Measurements from ENCODE around the gene FBN1.

FBN1 gene

GRCh38 chr15:48581219-48581618 lies 64.3 kb downstream of the FBN1 start:
- DNase-seq (ENCODE audit: low read depth in 3 of 3) = no peak

DNA sequence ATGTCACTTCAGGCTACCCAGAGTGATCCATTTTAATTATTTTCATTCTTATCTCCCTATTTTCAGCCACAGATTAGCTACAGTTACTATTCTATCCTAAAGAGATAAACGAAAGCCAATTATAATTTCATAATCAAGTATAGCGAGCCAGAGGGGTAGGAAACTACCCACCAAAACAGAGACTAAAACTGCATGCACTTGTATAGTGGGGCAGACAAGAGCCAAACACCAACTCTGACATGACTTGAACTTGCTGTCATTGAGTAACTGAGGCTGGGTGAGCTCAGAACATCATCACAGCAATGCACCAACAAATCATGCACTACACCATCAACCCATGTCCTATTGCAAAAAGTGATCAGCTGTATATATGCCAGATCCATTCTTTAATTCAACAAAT lies 64.8 kb downstream of the FBN1 start:
- no peak for DNase-seq (ENCODE audit: low read depth in 3 of 3)

DNA sequence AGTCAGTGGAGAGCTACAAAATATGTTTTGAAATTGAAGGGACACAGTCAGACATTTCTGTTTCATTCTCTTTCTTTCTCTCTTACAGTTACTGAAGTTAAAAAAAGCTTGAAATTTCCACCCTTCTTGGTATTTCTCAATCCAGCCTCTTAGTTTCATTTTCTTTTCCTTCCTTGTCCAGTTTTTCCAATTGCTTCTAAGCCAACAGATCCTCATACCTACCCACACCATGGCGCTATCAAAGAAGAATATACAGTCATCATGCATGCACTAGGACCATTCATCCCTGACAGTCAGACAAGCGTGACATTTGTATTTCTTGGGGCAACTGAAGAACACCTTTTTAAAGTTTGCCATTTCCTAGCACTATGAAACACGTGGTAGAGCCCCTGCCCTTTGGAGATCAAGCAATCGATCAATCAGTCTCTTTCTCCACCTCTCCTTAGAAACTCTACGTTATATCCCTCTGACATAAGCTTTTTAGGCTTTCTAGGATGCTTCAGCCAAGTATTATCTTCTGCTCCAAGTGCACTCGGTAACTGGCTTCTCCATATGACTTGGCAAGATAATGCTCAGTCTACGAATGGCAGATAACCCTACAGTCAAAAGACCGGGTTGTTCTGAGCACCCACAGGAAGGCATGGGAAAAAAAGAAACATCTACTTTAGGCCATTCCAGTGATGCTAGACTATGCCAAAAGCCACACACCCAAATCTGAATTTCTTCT lies 65.4 kb downstream of the FBN1 start:
- no peak for DNase-seq (ENCODE audit: low read depth in 3 of 3)

GRCh38 chr15:48578965-48579364 lies 66.5 kb downstream of the FBN1 start:
- DNase-seq (ENCODE audit: low read depth in 3 of 3) = no peak

GRCh38 chr15:48577469-48577868 lies 68.0 kb downstream of the FBN1 start:
- no peak for DNase-seq (ENCODE audit: low read depth in 3 of 3)

- DNase-seq (ENCODE audit: low read depth in 3 of 3) = no peak
These were observed 71.3 kb downstream of the FBN1 start for GRCh38 chr15:48574187-48574586.

DNA sequence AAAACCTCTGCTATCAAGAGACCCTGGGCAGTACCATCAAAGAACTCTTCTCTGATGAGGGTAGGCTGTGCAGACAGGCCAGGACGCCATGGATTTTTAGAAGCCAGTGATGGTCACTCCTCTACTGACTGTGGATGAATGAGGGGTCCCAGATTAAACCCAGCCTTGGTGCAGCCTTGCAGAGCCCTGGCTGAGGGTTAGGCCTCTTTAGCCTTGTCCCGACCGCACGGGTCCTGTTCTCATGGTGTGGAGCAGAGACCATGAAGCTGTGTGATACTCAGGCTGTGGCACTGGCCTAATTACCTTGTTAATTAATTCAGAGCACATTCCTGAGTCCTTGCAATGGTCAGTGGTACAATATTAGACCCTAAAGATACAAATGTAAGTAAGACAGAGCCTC lies 71.7 kb downstream of the FBN1 start:
- no peak for DNase-seq (ENCODE audit: low read depth in 3 of 3)

DNA sequence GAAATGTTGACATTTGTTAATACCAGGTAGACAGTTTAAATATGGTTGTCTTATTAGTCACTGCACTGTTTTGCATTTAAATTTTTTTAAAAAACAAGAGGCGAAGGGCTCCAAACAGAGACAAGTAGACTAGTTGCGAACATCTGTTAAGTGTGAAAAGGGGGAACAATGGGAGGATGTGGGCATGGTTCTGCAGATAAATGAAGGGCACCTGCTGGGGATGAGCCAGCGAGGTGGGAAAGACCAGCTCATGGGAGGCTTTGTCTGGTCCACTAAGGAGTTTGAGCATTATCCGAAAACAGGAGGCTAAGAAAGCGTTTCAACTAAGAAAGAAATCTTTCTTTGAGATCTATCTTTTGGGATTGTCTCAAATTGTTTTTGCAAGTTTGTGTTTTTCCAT lies 72.7 kb downstream of the FBN1 start:
- no peak for DNase-seq (ENCODE audit: low read depth in 3 of 3)

- DNase-seq (ENCODE audit: low read depth in 3 of 3) = no peak
These were observed 74.0 kb downstream of the FBN1 start for GRCh38 chr15:48571510-48571909.

DNA sequence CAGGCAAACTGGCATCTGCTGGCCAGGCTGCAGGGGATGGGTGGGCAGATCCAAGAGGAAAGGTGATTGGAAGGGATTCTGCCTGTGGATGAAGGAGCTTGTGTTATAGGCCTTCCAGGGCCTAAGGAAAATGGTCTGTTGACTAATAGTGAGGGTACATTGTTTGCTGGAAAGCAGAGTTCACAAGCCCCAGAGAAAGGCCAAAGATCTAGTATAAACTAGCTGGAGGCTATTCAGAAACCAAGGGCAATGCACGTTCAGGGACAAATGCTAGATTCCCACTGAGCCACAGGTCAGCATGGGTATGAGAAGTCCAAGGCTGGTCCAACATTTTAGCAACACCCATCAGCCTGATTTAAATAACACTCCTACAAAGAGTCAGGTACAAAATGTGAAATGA lies 74.7 kb downstream of the FBN1 start:
- no peak for DNase-seq (ENCODE audit: low read depth in 3 of 3)

- no peak for DNase-seq (ENCODE audit: low read depth in 3 of 3)
These were observed 75.8 kb downstream of the FBN1 start for GRCh38 chr15:48569591-48570302.

GRCh38 chr15:48566668-48567067 lies 78.8 kb downstream of the FBN1 start:
- no peak for DNase-seq (ENCODE audit: low read depth in 3 of 3)

- DNase-seq (ENCODE audit: low read depth in 3 of 3) = no peak
These were observed 79.7 kb downstream of the FBN1 start for GRCh38 chr15:48565560-48566482.

DNA sequence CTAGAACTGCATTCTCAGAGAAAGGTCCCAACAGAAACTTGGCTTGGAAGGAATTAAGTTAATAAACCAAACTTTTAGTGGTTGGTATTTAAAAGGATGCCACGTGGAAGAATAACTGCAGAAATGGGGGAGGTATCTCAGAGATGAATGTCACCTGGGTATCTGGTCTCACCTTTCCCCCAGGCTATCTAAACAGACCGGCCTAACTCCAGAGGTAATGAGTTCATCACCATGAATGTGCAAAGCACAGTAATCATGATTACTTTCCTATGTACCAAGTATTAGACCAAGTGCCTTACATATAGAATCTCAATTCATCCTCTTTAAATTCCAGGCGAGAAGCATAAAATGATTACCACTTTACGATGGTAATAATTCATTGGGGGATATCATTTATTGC lies 80.8 kb downstream of the FBN1 start:
- DNase-seq (ENCODE audit: low read depth in 3 of 3) = no peak

DNA sequence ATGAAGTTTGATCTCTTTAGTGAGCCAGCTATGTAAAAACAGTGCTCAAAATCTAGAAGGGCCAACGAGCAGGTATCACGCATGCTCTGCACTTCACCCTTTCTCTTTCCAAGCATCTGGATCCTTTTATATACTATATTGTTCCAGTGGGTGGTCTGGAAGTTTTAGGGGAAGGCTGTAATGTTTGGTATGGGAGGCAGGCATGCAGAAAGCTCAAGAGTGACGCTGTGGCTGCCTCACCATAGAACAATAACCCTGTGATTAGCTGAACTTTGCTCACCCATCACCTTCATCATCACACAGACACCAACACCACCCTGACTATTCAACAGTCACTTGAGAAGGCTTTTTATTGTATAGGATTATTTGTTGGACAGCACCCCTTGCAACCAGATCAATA lies 81.6 kb downstream of the FBN1 start:
- no peak for DNase-seq (ENCODE audit: low read depth in 3 of 3)

DNA sequence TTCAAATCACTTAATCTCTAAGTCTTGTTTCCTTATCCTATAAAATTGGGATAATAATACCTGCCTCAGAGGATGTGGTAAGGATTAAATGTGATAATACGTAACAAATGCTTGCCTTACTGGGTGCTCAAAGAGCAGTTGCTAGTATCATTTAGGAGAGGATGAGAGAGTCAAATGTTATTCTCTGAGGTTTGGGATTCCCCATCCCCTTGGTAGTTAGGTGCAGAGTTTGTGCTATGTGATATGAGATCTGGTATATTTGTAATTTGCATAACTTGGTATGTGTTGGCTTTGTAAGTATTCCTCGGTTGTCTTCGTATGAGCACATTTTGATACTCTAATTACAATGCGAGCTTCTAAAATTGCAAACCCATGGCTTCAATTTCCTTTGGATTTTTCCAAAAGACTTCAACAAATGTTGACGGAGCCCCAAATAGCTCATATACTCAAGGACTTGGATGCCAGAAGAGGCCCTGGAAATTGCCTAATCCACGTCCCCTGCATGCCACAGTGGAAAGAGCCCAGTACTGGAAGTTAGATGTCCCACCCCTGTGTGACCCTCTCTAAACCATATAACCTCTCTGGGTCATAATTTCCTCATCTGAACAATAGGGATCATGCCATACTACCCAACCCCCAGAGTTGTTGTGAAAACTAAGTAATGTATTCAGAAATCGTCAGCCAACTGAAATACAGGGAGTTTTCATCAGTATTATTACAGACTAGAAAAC lies 85.0 kb downstream of the FBN1 start:
- no peak for DNase-seq (ENCODE audit: low read depth in 3 of 3)

GRCh38 chr15:48559285-48559684 lies 86.2 kb downstream of the FBN1 start:
- DNase-seq (ENCODE audit: low read depth in 3 of 3) = no peak

GRCh38 chr15:48558226-48558625 lies 87.3 kb downstream of the FBN1 start:
- no peak for DNase-seq (ENCODE audit: low read depth in 3 of 3)

DNA sequence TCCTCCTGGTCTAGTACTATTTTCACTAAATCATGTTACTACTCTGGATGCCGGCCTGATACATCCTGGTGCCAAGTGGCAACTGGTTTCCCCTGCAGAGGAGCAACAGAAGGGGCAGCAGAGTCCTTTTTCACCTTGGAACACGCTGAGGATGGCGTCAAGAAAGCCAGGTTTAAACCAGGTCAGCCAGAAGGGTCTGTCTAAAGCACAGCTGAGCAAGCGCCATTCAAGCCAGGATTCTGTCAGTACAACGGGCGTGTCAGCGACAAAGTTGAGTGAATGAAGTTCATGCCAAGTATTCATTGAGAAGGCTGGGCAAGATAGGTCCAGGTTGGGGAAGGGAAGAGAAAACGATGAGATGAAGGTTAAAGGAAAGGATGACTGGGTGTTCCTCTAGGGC lies 88.2 kb downstream of the FBN1 start:
- DNase-seq (ENCODE audit: low read depth in 3 of 3) = no peak

- DNase-seq (ENCODE audit: low read depth in 3 of 3) = no peak
These were observed 89.2 kb downstream of the FBN1 start for GRCh38 chr15:48556159-48556897.

GRCh38 chr15:48555241-48555881 lies 90.1 kb downstream of the FBN1 start:
- DNase-seq (ENCODE audit: low read depth in 3 of 3) = no peak
